ENCODE results near the gene ACTA1.

GRCh38 chr1:229407206-229408026 is 26.5 kb downstream of the ACTA1 start:
- no peak for TF ChIP-seq POLR2A (IDR thresholded peaks at IDR 0.05; ENCODE audit: low read depth, low read length)
- TF ChIP-seq TAF1 (IDR thresholded peaks at IDR 0.05; ENCODE audit: low read depth, low read length): no peak
- no peak for TF ChIP-seq POLR2AphosphoS5 (IDR thresholded peaks at IDR 0.05; ENCODE audit: low read depth, low read length)
